HG03432 (cell line): ENCODE results near the gene CCDC154.

Experiments used
- ATAC-seq: cut with Tn5 transposase; IDR thresholded peaks from one replicate; pipeline ENCODE4 v1.9.1; 2021; ENCODE audit warnings: mild to moderate bottlenecking, moderate library complexity; ENCODE audit not compliant: unreplicated experiment

CCDC154 gene

GRCh38 chr16:1438229-1439057 lies 5.9 kb downstream of the CCDC154 start:
- ATAC-seq, result no peak

GRCh38 chr16:1437606-1438005 lies 6.8 kb downstream of the CCDC154 start:
- no peak for ATAC-seq

GRCh38 chr16:1436731-1437355 lies 7.5 kb downstream of the CCDC154 start:
- ATAC-seq, result no peak

GRCh38 chr16:1435921-1436697 lies 8.2 kb downstream of the CCDC154 start:
- ATAC-seq, result no peak

- no peak for ATAC-seq
Observed at GRCh38 chr16:1434644-1435592, 9.4 kb downstream of the CCDC154 start.

GRCh38 chr16:1433756-1434155 lies 10.6 kb downstream of the CCDC154 start:
- no peak for ATAC-seq

- no peak for ATAC-seq
Observed at GRCh38 chr16:1433263-1433560, 11.1 kb downstream of the CCDC154 start.

- no peak for ATAC-seq
Observed at GRCh38 chr16:1432388-1433262, 11.7 kb downstream of the CCDC154 start.

- no peak for ATAC-seq
Observed at GRCh38 chr16:1431497-1432270, 12.7 kb downstream of the CCDC154 start.

GRCh38 chr16:1430759-1431496 lies 13.4 kb downstream of the CCDC154 start, which contains the start of gene PERCC1:
Gene PERCC1 (plus strand): TSS chr16:1431078. CDS start chr16:1432594, 1,516 bp downstream.
- ATAC-seq, result no peak

- ATAC-seq, result no peak
Observed at GRCh38 chr16:1430214-1430758, 14.1 kb downstream of the CCDC154 start.

GRCh38 chr16:1429631-1430030 lies 14.7 kb downstream of the CCDC154 start:
- ATAC-seq, result no peak

GRCh38 chr16:1429012-1429411 lies 15.3 kb downstream of the CCDC154 start:
- ATAC-seq, result no peak

GRCh38 chr16:1428511-1428910 lies 15.8 kb downstream of the CCDC154 start:
- no peak for ATAC-seq

GRCh38 chr16:1427473-1428461 lies 16.6 kb downstream of the CCDC154 start:
- ATAC-seq, result no peak

GRCh38 chr16:1426734-1427471 lies 17.5 kb downstream of the CCDC154 start:
- ATAC-seq, result no peak
